WTC11 (cell line): Measurements from ENCODE around the gene MT1M. TPM values are rescaled to one million over a fixed set of nuclear protein-coding genes. Genes with fewer than 3 reads are reported as not detected.

Experiments used
- ATAC-seq: fragments of 200-7000 bp; cut with Tn5 transposase; 2 replicates; pipeline ENCODE4 v1.10.0; 2021; ENCODE audit warnings: mild to moderate bottlenecking, moderate library complexity
- CTCF ChIA-PET: fragments of 300-600 bp; sonication (Branson Sonifier 250); formaldehyde crosslinking; loops from one replicate; lab custom pipeline; 2021; ENCODE audit warnings: antibody characterized with exemption; lab: Charles Lee
- POLR2A ChIA-PET: fragments of 350-600 bp; sonication (Branson Sonifier 250); formaldehyde crosslinking; loops from one replicate; lab custom pipeline; 2021; ENCODE audit warnings: antibody characterized with exemption; lab: Charles Lee
- DNase-seq: peaks from one replicate; pipeline ENCODE4 v3.0.0; 2021; ENCODE audit warnings: low spot score
- H3K27ac Mint-ChIP-seq: 2 replicates; pipeline ENCODE4 v1.8.0; 2021; ENCODE audit warnings: mixed read lengths
- H3K27me3 Mint-ChIP-seq: 2 replicates; pipeline ENCODE4 v1.8.0; 2021; ENCODE audit warnings: low read depth, mild to moderate bottlenecking, moderate library complexity, mixed read lengths
- H3K36me3 Mint-ChIP-seq: 2 replicates; pipeline ENCODE4 v1.8.0; 2021; ENCODE audit warnings: mixed read lengths
- H3K4me1 Mint-ChIP-seq: 2 replicates; pipeline ENCODE4 v1.8.0; 2022; ENCODE audit warnings: mixed read lengths
- H3K4me3 Mint-ChIP-seq: 2 replicates; pipeline ENCODE4 v1.8.0; 2021; ENCODE audit warnings: mild to moderate bottlenecking, moderate library complexity, mixed read lengths
- H3K9me3 Mint-ChIP-seq: 2 replicates; pipeline ENCODE4 v1.8.0; 2021; ENCODE audit warnings: mixed read lengths
- CREB1 ChIP-seq: sonication (generic); formaldehyde crosslinking; IDR thresholded peaks from 2 replicates; pipeline ENCODE4 v1.8.0; 2023; ENCODE audit warnings: mild to moderate bottlenecking, missing genetic modification reagents
- E2F5 ChIP-seq: sonication (generic); formaldehyde crosslinking; IDR thresholded peaks from 2 replicates; pipeline ENCODE4 v1.8.1; 2022; ENCODE audit warnings: mild to moderate bottlenecking, moderate library complexity, missing genetic modification reagents
- ELF4 ChIP-seq: sonication (generic); formaldehyde crosslinking; IDR thresholded peaks from 2 replicates; pipeline ENCODE4 v1.8.1; 2022; ENCODE audit warnings: low read depth, mild to moderate bottlenecking, moderate library complexity, missing genetic modification reagents
- ESRRA ChIP-seq: sonication (generic); formaldehyde crosslinking; IDR thresholded peaks from 2 replicates; pipeline ENCODE4 v1.8.1; 2022; ENCODE audit warnings: mild to moderate bottlenecking, missing genetic modification reagents, borderline replicate concordance
- NFYB ChIP-seq: sonication (generic); formaldehyde crosslinking; conservative IDR thresholded peaks from 2 replicates; pipeline ENCODE4 v1.8.0; 2022; ENCODE audit warnings: low read depth, missing genetic modification reagents
- PRDM15 ChIP-seq: sonication (generic); formaldehyde crosslinking; IDR thresholded peaks from 2 replicates; pipeline ENCODE4 v1.8.0; 2022; ENCODE audit warnings: missing genetic modification reagents
- RELA ChIP-seq: sonication (generic); formaldehyde crosslinking; IDR thresholded peaks from 2 replicates; pipeline ENCODE4 v1.8.1; 2022; ENCODE audit warnings: missing genetic modification reagents, mild to moderate bottlenecking, borderline replicate concordance
- RORB ChIP-seq: fragments of 250-450 bp; sonication (Bioruptor Pico); IDR thresholded peaks from 2 replicates; pipeline ENCODE4 v1.9.0; 2021; ENCODE audit warnings: mild to moderate bottlenecking
- ZNF416 ChIP-seq: fragments of 250-450 bp; sonication (Bioruptor Pico); IDR thresholded peaks from 2 replicates; pipeline ENCODE4 v1.9.0; 2021; ENCODE audit warnings: mild to moderate bottlenecking, inconsistent platforms
- total RNA-seq: library from RNA; stranded (reverse); gene quantifications from 3 replicates; pipeline ENCODE4 v1.2.3, GENCODE V29; 2021
- TF ChIP-seq, protein P1 (sequence below): sonication (generic); formaldehyde crosslinking; IDR thresholded peaks from 2 replicates; pipeline ENCODE4 v1.8.0; 2022; ENCODE audit warnings: mild to moderate bottlenecking, missing genetic modification reagents
- TF ChIP-seq, protein P2 (sequence below): sonication (generic); formaldehyde crosslinking; IDR thresholded peaks from 2 replicates; pipeline ENCODE4 v1.8.0; 2022; ENCODE audit warnings: mild to moderate bottlenecking, missing genetic modification reagents
- TF ChIP-seq, protein P3 (sequence below): sonication (generic); formaldehyde crosslinking; IDR thresholded peaks from 2 replicates; pipeline ENCODE4 v1.8.0; 2023; ENCODE audit warnings: missing genetic modification reagents, mild to moderate bottlenecking, borderline replicate concordance

Gene MT1M
- total RNA-seq, 1 experiment from 2014 or later, result 4.7 TPM

- no peaks in the 10 kb centered on the region for H3K36me3 Mint-ChIP-seq
- TF ChIP-seq, protein P1, sequence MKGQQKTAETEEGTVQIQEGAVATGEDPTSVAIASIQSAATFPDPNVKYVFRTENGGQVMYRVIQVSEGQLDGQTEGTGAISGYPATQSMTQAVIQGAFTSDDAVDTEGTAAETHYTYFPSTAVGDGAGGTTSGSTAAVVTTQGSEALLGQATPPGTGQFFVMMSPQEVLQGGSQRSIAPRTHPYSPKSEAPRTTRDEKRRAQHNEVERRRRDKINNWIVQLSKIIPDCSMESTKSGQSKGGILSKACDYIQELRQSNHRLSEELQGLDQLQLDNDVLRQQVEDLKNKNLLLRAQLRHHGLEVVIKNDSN (CRISPR knock-in tag), result peak; percentile 49; the same call in 1 of the 2 replicates
- TF ChIP-seq, protein P2, sequence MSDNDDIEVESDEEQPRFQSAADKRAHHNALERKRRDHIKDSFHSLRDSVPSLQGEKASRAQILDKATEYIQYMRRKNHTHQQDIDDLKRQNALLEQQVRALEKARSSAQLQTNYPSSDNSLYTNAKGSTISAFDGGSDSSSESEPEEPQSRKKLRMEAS (CRISPR knock-in tag), result peak; percentile 70
- TF ChIP-seq, protein P3, sequence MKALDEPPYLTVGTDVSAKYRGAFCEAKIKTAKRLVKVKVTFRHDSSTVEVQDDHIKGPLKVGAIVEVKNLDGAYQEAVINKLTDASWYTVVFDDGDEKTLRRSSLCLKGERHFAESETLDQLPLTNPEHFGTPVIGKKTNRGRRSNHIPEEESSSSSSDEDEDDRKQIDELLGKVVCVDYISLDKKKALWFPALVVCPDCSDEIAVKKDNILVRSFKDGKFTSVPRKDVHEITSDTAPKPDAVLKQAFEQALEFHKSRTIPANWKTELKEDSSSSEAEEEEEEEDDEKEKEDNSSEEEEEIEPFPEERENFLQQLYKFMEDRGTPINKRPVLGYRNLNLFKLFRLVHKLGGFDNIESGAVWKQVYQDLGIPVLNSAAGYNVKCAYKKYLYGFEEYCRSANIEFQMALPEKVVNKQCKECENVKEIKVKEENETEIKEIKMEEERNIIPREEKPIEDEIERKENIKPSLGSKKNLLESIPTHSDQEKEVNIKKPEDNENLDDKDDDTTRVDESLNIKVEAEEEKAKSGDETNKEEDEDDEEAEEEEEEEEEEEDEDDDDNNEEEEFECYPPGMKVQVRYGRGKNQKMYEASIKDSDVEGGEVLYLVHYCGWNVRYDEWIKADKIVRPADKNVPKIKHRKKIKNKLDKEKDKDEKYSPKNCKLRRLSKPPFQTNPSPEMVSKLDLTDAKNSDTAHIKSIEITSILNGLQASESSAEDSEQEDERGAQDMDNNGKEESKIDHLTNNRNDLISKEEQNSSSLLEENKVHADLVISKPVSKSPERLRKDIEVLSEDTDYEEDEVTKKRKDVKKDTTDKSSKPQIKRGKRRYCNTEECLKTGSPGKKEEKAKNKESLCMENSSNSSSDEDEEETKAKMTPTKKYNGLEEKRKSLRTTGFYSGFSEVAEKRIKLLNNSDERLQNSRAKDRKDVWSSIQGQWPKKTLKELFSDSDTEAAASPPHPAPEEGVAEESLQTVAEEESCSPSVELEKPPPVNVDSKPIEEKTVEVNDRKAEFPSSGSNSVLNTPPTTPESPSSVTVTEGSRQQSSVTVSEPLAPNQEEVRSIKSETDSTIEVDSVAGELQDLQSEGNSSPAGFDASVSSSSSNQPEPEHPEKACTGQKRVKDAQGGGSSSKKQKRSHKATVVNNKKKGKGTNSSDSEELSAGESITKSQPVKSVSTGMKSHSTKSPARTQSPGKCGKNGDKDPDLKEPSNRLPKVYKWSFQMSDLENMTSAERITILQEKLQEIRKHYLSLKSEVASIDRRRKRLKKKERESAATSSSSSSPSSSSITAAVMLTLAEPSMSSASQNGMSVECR (CRISPR knock-in tag), result 0 out of 2 replicates have a peak, but pooled peaks have one; percentile 38
- no peak for TF ChIP-seq PRDM15 (CRISPR knock-in tag)
- POLR2A ChIA-PET, result interaction anchor here (0.7 to 3.4 kb wide), 9 partner anchors 11 to 61 kb away, joined by 3 to 46 read pairs (median 6); partner anchors contain the start of genes MT1E, MT1F, MT1X and MT2A
Measured at GRCh38 chr16:56669005-56669839, 36.8 kb downstream of the MT1M start, which contains the start of gene MT1H. TSS of gene MT1H (plus strand) at chr16:56669814. CDS start at chr16:56669885, 71 bp downstream.

GRCh38 chr16:56669840-56670619 is 37.6 kb downstream of the MT1M start:
- H3K36me3 Mint-ChIP-seq, result no peaks in the 10 kb centered on the region
- ChIA-PET POLR2A (interaction anchor here (0.8 to 3.4 kb wide), 8 partner anchors 12 to 62 kb away, joined by 3 to 46 read pairs (median 7); partner anchors contain the start of genes MT1E, MT1F, MT1X and MT2A), CTCF (interaction anchor here (0.6 to 3.6 kb wide), 4 partner anchors 17 to 51 kb away, joined by 3 to 24 read pairs (median 4); no protein-coding TSS in a partner anchor)
- H3K27me3 Mint-ChIP-seq, result peaks cover 85% of the 10 kb centered on the region
- H3K4me3 Mint-ChIP-seq, result peak overlapping the region; percentile 74
- H3K9me3 Mint-ChIP-seq, result no peaks in the 10 kb centered on the region
- no peak overlapping the region for H3K27ac Mint-ChIP-seq
- peaks cover 52% of the 10 kb centered on the region for H3K4me1 Mint-ChIP-seq
- ATAC-seq, result no peak
- no peak for TF ChIP-seq ZNF416 (CRISPR knock-in tag)
- TF ChIP-seq RORB (CRISPR knock-in tag), result no peak
- TF ChIP-seq E2F5 (CRISPR knock-in tag), result 0 out of 2 replicates have a peak, but pooled peaks have one; percentile 34
- TF ChIP-seq ELF4 (CRISPR knock-in tag), result no peak
- TF ChIP-seq CREB1 (CRISPR knock-in tag), result no peak
- TF ChIP-seq, protein P2 (CRISPR knock-in tag), result 0 out of 2 replicates have a peak, but pooled peaks have one; percentile 3
- TF ChIP-seq RELA (CRISPR knock-in tag), result no peak
- no peak for TF ChIP-seq NFYB
- no peak for TF ChIP-seq ESRRA
- no peak for DNase-seq

More at GRCh38 chr16:56669005-56669839, 36.8 kb downstream of the MT1M start, which contains the start of gene MT1H:
- H3K9me3 Mint-ChIP-seq, result no peaks in the 10 kb centered on the region
- peak within 1 kb of the TSS; percentile 74 for H3K4me3 Mint-ChIP-seq
- H3K4me1 Mint-ChIP-seq, result peaks cover 45% of the 10 kb centered on the region
- CTCF ChIA-PET, result interaction anchor here (0.6 to 3.6 kb wide), 4 partner anchors 16 to 50 kb away, joined by 3 to 24 read pairs (median 4); no protein-coding TSS in a partner anchor
- no peak within 1 kb of the TSS for H3K27ac Mint-ChIP-seq
- DNase-seq (peak; percentile 57), ATAC-seq (peak; percentile 29)
- peaks cover 93% of the 10 kb centered on the region for H3K27me3 Mint-ChIP-seq
